ENCODE data around the gene NTRK1.
A peak's percentile ranks its signal among the peaks of the same experiment; 100 is the strongest.

- TF ChIP-seq CTCF (IDR thresholded peaks at IDR 0.05; ENCODE audit: low read length), result peak; percentile 82
- no peak for TF ChIP-seq EZH2 (IDR thresholded peaks at IDR 0.05; ENCODE audit: borderline replicate concordance, low read length)
Observed at GRCh38 chr1:156910309-156910782, 49.7 kb downstream of the NTRK1 start.
